ENCODE measurements around the gene AQP6.

DNA sequence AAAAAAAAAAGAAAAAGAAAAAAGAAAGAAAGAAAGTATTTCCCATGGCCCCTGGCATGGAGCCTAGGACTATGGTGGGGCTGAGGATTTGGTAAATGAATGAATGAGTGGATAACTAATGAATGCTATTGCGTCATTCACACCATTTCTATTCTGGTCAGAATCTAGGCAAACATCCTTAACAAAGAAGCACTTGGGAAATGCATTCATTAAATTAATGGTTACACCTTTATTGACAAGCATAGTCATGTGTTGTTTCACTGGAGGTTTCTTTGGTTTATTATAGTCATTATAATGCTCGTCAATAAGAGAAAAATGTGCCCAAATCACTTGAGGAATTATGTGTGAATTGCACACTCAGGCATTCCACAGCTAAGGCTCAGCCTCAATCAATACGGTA lies 35.8 kb upstream of the AQP6 start:
- TF ChIP-seq, protein P1, sequence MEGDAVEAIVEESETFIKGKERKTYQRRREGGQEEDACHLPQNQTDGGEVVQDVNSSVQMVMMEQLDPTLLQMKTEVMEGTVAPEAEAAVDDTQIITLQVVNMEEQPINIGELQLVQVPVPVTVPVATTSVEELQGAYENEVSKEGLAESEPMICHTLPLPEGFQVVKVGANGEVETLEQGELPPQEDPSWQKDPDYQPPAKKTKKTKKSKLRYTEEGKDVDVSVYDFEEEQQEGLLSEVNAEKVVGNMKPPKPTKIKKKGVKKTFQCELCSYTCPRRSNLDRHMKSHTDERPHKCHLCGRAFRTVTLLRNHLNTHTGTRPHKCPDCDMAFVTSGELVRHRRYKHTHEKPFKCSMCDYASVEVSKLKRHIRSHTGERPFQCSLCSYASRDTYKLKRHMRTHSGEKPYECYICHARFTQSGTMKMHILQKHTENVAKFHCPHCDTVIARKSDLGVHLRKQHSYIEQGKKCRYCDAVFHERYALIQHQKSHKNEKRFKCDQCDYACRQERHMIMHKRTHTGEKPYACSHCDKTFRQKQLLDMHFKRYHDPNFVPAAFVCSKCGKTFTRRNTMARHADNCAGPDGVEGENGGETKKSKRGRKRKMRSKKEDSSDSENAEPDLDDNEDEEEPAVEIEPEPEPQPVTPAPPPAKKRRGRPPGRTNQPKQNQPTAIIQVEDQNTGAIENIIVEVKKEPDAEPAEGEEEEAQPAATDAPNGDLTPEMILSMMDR (IDR thresholded peaks at IDR 0.05) = no peak
- TF ChIP-seq POLR2AphosphoS5 (IDR thresholded peaks at IDR 0.05) (no peak), POLR2A (IDR thresholded peaks at IDR 0.05) (no peak)
